Colonic mucosa (tissue), 4 donors: ENCODE data around the gene IFT57. TPM values are rescaled to one million over a fixed set of nuclear protein-coding genes. Genes with fewer than 3 reads are reported as not detected.

Experiments
- DNase-seq: peaks from one replicate; pipeline ENCODE4 v3.0.0-alpha.2; 2020
- H3K27ac ChIP-seq: fragments of 200-600 bp; one replicate; pipeline ENCODE4 v1.8.0; 2021
- H3K27me3 ChIP-seq: fragments of 200-600 bp; one replicate; pipeline ENCODE4 v1.8.0; 2021
- H3K36me3 ChIP-seq: fragments of 200-600 bp; one replicate; pipeline ENCODE4 v1.8.0; 2021
- H3K4me1 ChIP-seq: fragments of 200-600 bp; one replicate; pipeline ENCODE4 v1.8.0; 2021; ENCODE audit warnings: mild to moderate bottlenecking
- H3K4me3 ChIP-seq: fragments of 200-600 bp; one replicate; pipeline ENCODE4 v1.8.0; 2021
- H3K9ac ChIP-seq, 2 donors: one replicate each; pipeline ENCODE4 v1.7.0; 2013; ENCODE audit warnings: control low read depth in 2 of 2, low read depth in 2 of 2, low read length in 2 of 2
- H3K9me3 ChIP-seq: fragments of 200-600 bp; one replicate; pipeline ENCODE4 v1.8.0; 2021
- CTCF ChIP-seq: fragments of 200-600 bp; IDR thresholded peaks from one replicate; pipeline ENCODE4 v1.8.0; 2022; ENCODE audit warnings: antibody characterized with exemption, mild to moderate bottlenecking
- intact Hi-C: fragments of 100-400 bp; cut with DNase I; formaldehyde crosslinking; loops from one replicate; pipeline ENCODE4 v1.14.1; 2022
- total RNA-seq, 2 donors: library from RNA; stranded (reverse); fragmentation: NEBNext Ultra II Directional in 1 of 2; extraction: Animal tissue kit (Norgen Biotek cat#: 25700) in 1 of 2; gene quantifications; one replicate each; pipeline ENCODE4 v1.2.1, GENCODE V29; 2021
- donor health status: healthy.
- donor health status: DM: no; HTN: no; CAD: no.
- donor health status: DM: no; HTN: no; CAD: no.

The IFT57 gene
- total RNA-seq, 2 donors from 2014 or later: 42.2 to 67.5 TPM

GRCh38 chr3:108122276-108122675 lies 99.9 kb downstream of the IFT57 start:
- H3K9ac ChIP-seq: no peak overlapping the region
- TF ChIP-seq CTCF: no peak
- H3K27ac ChIP-seq: no peak overlapping the region
- intact Hi-C loops: no loop called here
- no peaks in the 10 kb centered on the region for H3K36me3 ChIP-seq
- H3K27me3 ChIP-seq: no peaks in the 10 kb centered on the region
- DNase-seq: no peak
- H3K4me1 ChIP-seq: no peaks in the 10 kb centered on the region
- no peaks in the 10 kb centered on the region for H3K9me3 ChIP-seq
- H3K4me3 ChIP-seq: no peak overlapping the region

- no peak for TF ChIP-seq CTCF
- H3K27me3 ChIP-seq: no peaks in the 10 kb centered on the region
These were observed 102.7 kb downstream of the IFT57 start for GRCh38 chr3:108119398-108120104.

GRCh38 chr3:108118038-108118768 lies 104.0 kb downstream of the IFT57 start:
- DNase-seq: no peak
- intact Hi-C loops: no loop called here
- H3K4me3 ChIP-seq: no peak overlapping the region
- no peaks in the 10 kb centered on the region for H3K4me1 ChIP-seq
- no peaks in the 10 kb centered on the region for H3K9me3 ChIP-seq
- no peak overlapping the region for H3K9ac ChIP-seq
- H3K27me3 ChIP-seq: no peaks in the 10 kb centered on the region
- no peak overlapping the region for H3K27ac ChIP-seq
- no peaks in the 10 kb centered on the region for H3K36me3 ChIP-seq
- no peak for TF ChIP-seq CTCF

More at GRCh38 chr3:108119398-108120104, 102.7 kb downstream of the IFT57 start:
- Histone ChIP-seq H3K9ac (no peak overlapping the region), H3K4me1 (no peaks in the 10 kb centered on the region), H3K36me3 (no peaks in the 10 kb centered on the region), H3K27ac (no peak overlapping the region), H3K9me3 (no peaks in the 10 kb centered on the region), H3K4me3 (no peak overlapping the region)
- intact Hi-C loops: no loop called here
- no peak for DNase-seq

- no peak for DNase-seq
- Histone ChIP-seq H3K4me3 (no peak overlapping the region), H3K4me1 (no peaks in the 10 kb centered on the region), H3K9ac (no peak overlapping the region), H3K27ac (no peak overlapping the region), H3K27me3 (no peaks in the 10 kb centered on the region), H3K36me3 (no peaks in the 10 kb centered on the region), H3K9me3 (no peaks in the 10 kb centered on the region)
- TF ChIP-seq CTCF: no peak
- intact Hi-C loops: no loop called here
These were observed 104.9 kb downstream of the IFT57 start for GRCh38 chr3:108117241-108117775.

- Histone ChIP-seq H3K9ac (no peak overlapping the region), H3K9me3 (no peaks in the 10 kb centered on the region), H3K27ac (no peak overlapping the region), H3K27me3 (no peaks in the 10 kb centered on the region), H3K36me3 (no peaks in the 10 kb centered on the region), H3K4me1 (no peaks in the 10 kb centered on the region), H3K4me3 (no peak overlapping the region)
- no peak for DNase-seq
- TF ChIP-seq CTCF: no peak
- intact Hi-C loops: no loop called here
These were observed 107.7 kb downstream of the IFT57 start for GRCh38 chr3:108114423-108115065.
